Breast epithelium (tissue), 4 donors: ENCODE measurements around the gene TTLL11. TPM values are rescaled to one million over a fixed set of nuclear protein-coding genes. Genes with fewer than 3 reads are reported as not detected.

ENCODE experiments used
- DNase-seq, 2 donors: peaks; one replicate each; pipeline ENCODE4 v3.0.0-alpha.2; 2019; ENCODE audit warnings: low spot score in 2 of 2
- H3K27ac ChIP-seq, 2 donors: fragments of 200-600 bp; sonication (generic) in 1 of 2; one replicate each; pipeline ENCODE4 v1.5.1; 2016 to 2019; ENCODE audit warnings: mild to moderate bottlenecking in 1 of 2
- H3K27me3 ChIP-seq, 2 donors: fragments of 200-600 bp; sonication (generic) in 1 of 2; one replicate each; pipeline versions ENCODE4 v1.5.1 to v1.6.0; 2017 to 2019; ENCODE audit warnings: control low read depth in 1 of 2, mild to moderate bottlenecking in 1 of 2
- H3K36me3 ChIP-seq: fragments of 200-600 bp; one replicate; pipeline ENCODE4 v1.5.1; 2019
- H3K4me1 ChIP-seq, 2 donors: fragments of 200-600 bp; sonication (generic); one replicate each; pipeline ENCODE4 v1.5.1; 2016 to 2019; ENCODE audit warnings: control low read depth in 1 of 2
- H3K4me3 ChIP-seq, 3 donors: fragments of 200-600 bp; sonication (generic); 1 replicate in 2 of 3; 2 replicates in 1 of 3; pipeline ENCODE4 v1.5.1; 2016 to 2019; ENCODE audit warnings: mild to moderate bottlenecking in 3 of 3, moderate library complexity in 2 of 3
- H3K9me3 ChIP-seq, 2 donors: fragments of 200-600 bp; sonication (generic) in 1 of 2; one replicate each; pipeline ENCODE4 v1.5.1; 2016 to 2019; ENCODE audit warnings: control low read depth in 1 of 2
- POLR2A ChIP-seq: fragments of 450-650 bp; IDR thresholded peaks from one replicate; pipeline ENCODE4 v1.6.1; 2016; ENCODE audit warnings: antibody characterized with exemption, mild to moderate bottlenecking, moderate library complexity
- POLR2AphosphoS5 ChIP-seq, 3 donors: sonication (generic); formaldehyde crosslinking; IDR thresholded peaks; one replicate each; pipeline ENCODE4 v1.6.1; 2017; ENCODE audit warnings: antibody characterized with exemption in 3 of 3
- intact Hi-C: fragments of 100-400 bp; cut with DNase I; formaldehyde crosslinking; loops from one replicate; pipeline ENCODE4 v1.15.1; 2023; ENCODE audit warnings: low total_unique reads
- total RNA-seq, 3 donors: library from RNA; depleted of rRNA; stranded (reverse); fragments of >200 nt; gene quantifications; one replicate each; pipeline ENCODE4 v1.1.0, GENCODE V29; 2016
- TF ChIP-seq, protein P1 (sequence below), 3 donors: fragments of 450-650 bp; IDR thresholded peaks; one replicate each; pipeline ENCODE4 v1.5.1; 2016 to 2017; ENCODE audit warnings: antibody characterized with exemption in 3 of 3, mild to moderate bottlenecking in 3 of 3, moderate library complexity in 3 of 3

The TTLL11 gene
- total RNA-seq, 3 donors from 2014 or later = 9.0 to 12.1 (median 10.0) TPM

GRCh38 chr9:122116448-122117173 is 23.5 kb upstream of the TTLL11 start:
- Histone ChIP-seq H3K4me1 (no peaks in the 10 kb centered on the region), H3K36me3 (no peaks in the 10 kb centered on the region), H3K4me3 (no peak overlapping the region), H3K27ac (no peak overlapping the region), H3K9me3 (no peaks in the 10 kb centered on the region), H3K27me3 (no peaks in the 10 kb centered on the region)
- TF ChIP-seq, protein P1, sequence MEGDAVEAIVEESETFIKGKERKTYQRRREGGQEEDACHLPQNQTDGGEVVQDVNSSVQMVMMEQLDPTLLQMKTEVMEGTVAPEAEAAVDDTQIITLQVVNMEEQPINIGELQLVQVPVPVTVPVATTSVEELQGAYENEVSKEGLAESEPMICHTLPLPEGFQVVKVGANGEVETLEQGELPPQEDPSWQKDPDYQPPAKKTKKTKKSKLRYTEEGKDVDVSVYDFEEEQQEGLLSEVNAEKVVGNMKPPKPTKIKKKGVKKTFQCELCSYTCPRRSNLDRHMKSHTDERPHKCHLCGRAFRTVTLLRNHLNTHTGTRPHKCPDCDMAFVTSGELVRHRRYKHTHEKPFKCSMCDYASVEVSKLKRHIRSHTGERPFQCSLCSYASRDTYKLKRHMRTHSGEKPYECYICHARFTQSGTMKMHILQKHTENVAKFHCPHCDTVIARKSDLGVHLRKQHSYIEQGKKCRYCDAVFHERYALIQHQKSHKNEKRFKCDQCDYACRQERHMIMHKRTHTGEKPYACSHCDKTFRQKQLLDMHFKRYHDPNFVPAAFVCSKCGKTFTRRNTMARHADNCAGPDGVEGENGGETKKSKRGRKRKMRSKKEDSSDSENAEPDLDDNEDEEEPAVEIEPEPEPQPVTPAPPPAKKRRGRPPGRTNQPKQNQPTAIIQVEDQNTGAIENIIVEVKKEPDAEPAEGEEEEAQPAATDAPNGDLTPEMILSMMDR (IDR thresholded peaks at IDR 0.05) = no peak
- no peak for TF ChIP-seq POLR2A
- no peak for TF ChIP-seq POLR2AphosphoS5 (IDR thresholded peaks at IDR 0.05)
- no peak for DNase-seq
- intact Hi-C loops = no loop called here

- TF ChIP-seq, protein P1 (IDR thresholded peaks at IDR 0.05) = no peak
- TF ChIP-seq POLR2AphosphoS5 (IDR thresholded peaks at IDR 0.05) (no peak), POLR2A (no peak)
These were observed 22.9 kb upstream of the TTLL11 start for GRCh38 chr9:122116040-122116439.

DNA sequence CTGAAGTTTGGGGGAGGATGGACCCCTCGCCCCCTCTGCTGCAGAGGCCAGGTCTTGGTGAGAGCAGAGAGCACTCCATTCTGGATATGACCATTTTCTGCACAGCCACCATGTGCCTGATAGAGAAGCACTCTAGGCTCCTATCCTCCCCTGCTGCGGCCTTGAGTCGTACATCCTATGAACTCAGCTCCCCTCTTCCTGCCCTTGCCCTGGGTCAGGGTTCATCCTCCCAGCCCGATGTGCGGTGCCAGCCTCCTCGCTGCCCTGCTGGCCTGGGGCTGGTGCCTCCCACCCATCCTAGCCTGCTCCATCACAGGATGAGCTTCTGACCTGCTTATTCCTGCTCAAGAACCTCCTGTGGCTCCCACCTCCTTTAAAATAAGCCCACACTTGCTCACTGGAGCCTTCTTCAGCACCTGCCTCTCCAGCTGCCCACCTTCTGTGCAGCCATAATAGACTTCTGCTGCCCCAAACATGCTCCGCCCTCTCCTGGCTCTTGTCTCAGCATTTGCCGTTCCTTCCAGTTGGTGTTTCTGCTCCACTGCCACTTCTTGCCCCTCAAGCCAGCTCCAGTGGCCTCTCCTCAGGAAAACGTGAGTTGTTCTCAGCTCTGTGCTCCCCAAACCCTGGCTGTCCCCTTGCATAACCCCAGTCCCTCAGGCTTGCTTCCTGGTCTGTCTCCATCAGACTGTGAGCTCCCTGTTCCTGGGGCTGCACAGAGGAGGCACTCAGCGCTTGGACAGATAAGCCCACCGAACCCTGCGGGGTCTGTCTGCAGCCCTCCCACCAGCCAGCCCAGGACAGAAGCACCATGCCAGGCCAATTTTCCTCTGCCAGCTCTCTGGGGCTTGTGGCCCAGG is 22.3 kb upstream of the TTLL11 start:
- DNase-seq = no peak
- Histone ChIP-seq H3K4me3 (no peak overlapping the region), H3K9me3 (no peaks in the 10 kb centered on the region), H3K4me1 (no peaks in the 10 kb centered on the region), H3K36me3 (no peaks in the 10 kb centered on the region), H3K27me3 (no peaks in the 10 kb centered on the region), H3K27ac (no peak overlapping the region)
- TF ChIP-seq, protein P1 (IDR thresholded peaks at IDR 0.05) = no peak
- TF ChIP-seq POLR2AphosphoS5 (IDR thresholded peaks at IDR 0.05) (no peak), POLR2A (no peak)
- intact Hi-C loops = no loop called here

More at GRCh38 chr9:122116040-122116439, 22.9 kb upstream of the TTLL11 start:
- no peaks in the 10 kb centered on the region for H3K36me3 ChIP-seq
- H3K9me3 ChIP-seq = no peaks in the 10 kb centered on the region
- no peak for DNase-seq
- H3K27me3 ChIP-seq = no peaks in the 10 kb centered on the region
- H3K4me1 ChIP-seq = no peaks in the 10 kb centered on the region
- intact Hi-C loops = no loop called here
- H3K4me3 ChIP-seq = no peak overlapping the region
- H3K27ac ChIP-seq = no peak overlapping the region

DNA sequence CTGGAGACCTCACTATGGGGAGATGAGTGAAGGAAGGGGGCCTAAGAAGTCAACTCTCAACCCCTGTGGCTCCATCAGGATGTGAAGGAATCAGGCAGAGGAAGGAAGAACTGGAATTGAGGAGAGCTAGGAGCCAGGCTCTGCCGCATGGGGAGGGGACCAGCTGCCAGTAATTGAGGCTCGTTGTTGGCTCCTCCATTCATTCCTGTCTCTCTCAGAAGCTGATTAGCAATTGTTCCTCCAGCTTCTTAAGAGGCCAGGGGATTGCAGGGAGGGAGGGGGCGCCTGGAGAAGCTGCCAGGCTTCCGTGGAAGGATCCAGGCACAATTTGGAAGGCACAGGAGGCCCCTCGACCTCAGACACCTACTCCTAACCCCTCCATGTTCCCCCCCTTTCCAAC is 20.5 kb upstream of the TTLL11 start:
- Histone ChIP-seq H3K27ac (no peak overlapping the region), H3K4me1 (no peaks in the 10 kb centered on the region), H3K4me3 (no peak overlapping the region), H3K9me3 (no peaks in the 10 kb centered on the region), H3K27me3 (no peaks in the 10 kb centered on the region), H3K36me3 (no peaks in the 10 kb centered on the region)
- intact Hi-C loops = no loop called here
- TF ChIP-seq POLR2A (no peak), POLR2AphosphoS5 (IDR thresholded peaks at IDR 0.05) (no peak)
- TF ChIP-seq, protein P1 (IDR thresholded peaks at IDR 0.05) = no peak
- DNase-seq = no peak

DNA sequence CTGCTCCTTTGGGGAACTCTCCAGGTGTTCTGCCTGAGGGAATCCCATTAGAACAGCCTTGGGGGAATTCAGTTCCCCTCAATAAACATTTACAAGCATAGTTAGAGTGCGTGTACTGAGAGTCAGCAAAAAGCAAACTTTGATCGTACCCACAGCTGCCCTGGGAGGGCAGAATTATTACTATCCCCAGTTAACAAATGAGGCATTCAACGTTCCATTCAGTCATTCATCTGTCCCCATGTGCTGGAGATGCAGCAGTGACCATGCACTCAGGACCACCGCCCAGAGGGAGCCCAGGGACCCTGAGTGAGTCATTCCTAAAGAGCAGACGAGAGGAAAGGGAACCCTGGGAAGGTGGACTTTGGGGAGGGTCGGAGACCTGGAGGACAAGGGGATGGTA is 19.1 kb upstream of the TTLL11 start:
- Histone ChIP-seq H3K27ac (no peak overlapping the region), H3K4me1 (no peaks in the 10 kb centered on the region), H3K4me3 (no peak overlapping the region), H3K36me3 (no peaks in the 10 kb centered on the region), H3K27me3 (no peaks in the 10 kb centered on the region), H3K9me3 (no peaks in the 10 kb centered on the region)
- DNase-seq = no peak
- intact Hi-C loops = no loop called here
- TF ChIP-seq, protein P1 (IDR thresholded peaks at IDR 0.05) = no peak
- TF ChIP-seq POLR2AphosphoS5 (IDR thresholded peaks at IDR 0.05) (no peak), POLR2A (no peak)
